GM12891 (cell line): ENCODE data around the gene TMLHE. TPM values are rescaled to one million over a fixed set of nuclear protein-coding genes. Genes with fewer than 3 reads are reported as not detected.
"Not testable (repeated sequence)": the region's sequence is repeated elsewhere in the genome, so short reads cannot be mapped to it uniquely, and the experiment has no call there.

Source experiments
- DNase-seq: peaks from one replicate; pipeline ENCODE4 v3.0.0; 2011; ENCODE audit warnings: low spot score; ENCODE audit not compliant: insufficient read length
- FAIRE-seq: peaks from 2 replicates; lab custom pipeline; 2011; peaks lifted over from hg19 to GRCh38; lab: Jason Lieb, UNC
- PAX5 ChIP-seq: IDR thresholded peaks from 2 replicates; pipeline ENCODE4 v1.6.1; 2011; ENCODE audit warnings: low read length, moderate library complexity, mild to moderate bottlenecking; ENCODE audit not compliant: insufficient read depth, severe bottlenecking
- POLR2A ChIP-seq: IDR thresholded peaks from 2 replicates; pipeline ENCODE4 v1.6.1; 2011; ENCODE audit warnings: low read depth, low read length, control low read depth
- POLR2AphosphoS5 ChIP-seq: IDR thresholded peaks from 2 replicates; pipeline ENCODE4 v1.6.1; 2011; ENCODE audit warnings: low read depth, low read length, control low read depth
- POU2F2 ChIP-seq: IDR thresholded peaks from 2 replicates; pipeline ENCODE4 v1.6.1; 2011; ENCODE audit warnings: low read depth, mild to moderate bottlenecking, control low read depth, low read length, moderate library complexity
- SPI1 ChIP-seq: IDR thresholded peaks from 2 replicates; pipeline ENCODE4 v1.6.1; 2011; ENCODE audit warnings: low read depth, low read length, control low read depth
- TAF1 ChIP-seq: IDR thresholded peaks from 2 replicates; pipeline ENCODE4 v1.6.1; 2011; ENCODE audit warnings: low read depth, low read length, control low read depth
- polyA plus RNA-seq: library from polyadenylated mRNA; unstranded; fragments of >200 nt; gene quantifications from one replicate; pipeline ENCODE4 v1.2.1, GENCODE V29; 2012; ENCODE audit warnings: low read depth, missing spikeins, inconsistent platforms; ENCODE audit not compliant: missing spikeins

Gene TMLHE
- 6.7 TPM for polyA plus RNA-seq

GRCh38 chrX:155612312-155613224, at the start of gene TMLHE, which contains the start of gene SPRY3:
TMLHE (minus strand) TSS chrX:155612952; CDS start chrX:155545276, 67,676 bp downstream.
SPRY3 (plus strand) TSS chrX:155612586.
- no peak for TF ChIP-seq SPI1
- no peak for TF ChIP-seq PAX5
- TF ChIP-seq POLR2AphosphoS5, result no peak
- TF ChIP-seq TAF1, result no peak
- no peak; the same call in 1 of the 2 replicates for TF ChIP-seq POLR2A
- no peak for TF ChIP-seq POU2F2
- no peak for FAIRE-seq
- peak; percentile 25 for DNase-seq

GRCh38 chrX:155662282-155662681, 49.5 kb upstream of the TMLHE start:
- DNase-seq (no peak), FAIRE-seq (no peak)
- no peak for TF ChIP-seq POU2F2
- no peak for TF ChIP-seq POLR2AphosphoS5
- no peak for TF ChIP-seq PAX5

- DNase-seq (no peak), FAIRE-seq (no peak)
- TF ChIP-seq POU2F2 (no peak), POLR2AphosphoS5 (no peak), PAX5 (no peak), POLR2A (no peak), SPI1 (no peak), TAF1 (no peak)
Observed at GRCh38 chrX:155645180-155645579, 32.4 kb upstream of the TMLHE start.

- no peak for FAIRE-seq
- DNase-seq, result no peak
- TF ChIP-seq POLR2AphosphoS5 (no peak), TAF1 (no peak), SPI1 (no peak), POU2F2 (no peak), PAX5 (no peak), POLR2A (no peak)
Observed at GRCh38 chrX:155643240-155643639, 30.5 kb upstream of the TMLHE start.

DNA sequence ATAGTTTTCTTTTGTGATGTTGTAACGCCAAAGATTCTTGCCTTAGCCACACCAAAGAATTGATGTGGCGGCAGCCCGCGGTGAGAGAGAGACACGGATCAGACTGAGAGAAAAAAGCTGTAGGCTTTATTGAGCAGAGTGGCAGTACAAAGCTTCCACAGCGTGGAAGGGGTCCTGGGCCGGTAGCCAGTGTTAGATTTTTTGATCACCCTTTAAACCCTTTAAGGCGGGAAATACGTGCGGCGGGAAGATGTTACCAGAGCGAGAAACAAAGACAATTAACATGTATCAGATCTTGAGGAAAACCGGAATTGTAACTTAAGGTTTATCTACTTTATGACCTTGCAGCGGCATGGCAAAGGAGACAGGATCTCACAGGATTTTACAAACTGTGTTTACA, 28.6 kb upstream of the TMLHE start:
- FAIRE-seq, DNase-seq: not testable (repeated sequence)

- FAIRE-seq (no peak), DNase-seq (no peak)
- TF ChIP-seq TAF1 (no peak), SPI1 (no peak), POLR2A (no peak), PAX5 (no peak), POLR2AphosphoS5 (no peak), POU2F2 (no peak)
Observed at GRCh38 chrX:155637714-155638113, 25.0 kb upstream of the TMLHE start.

DNA sequence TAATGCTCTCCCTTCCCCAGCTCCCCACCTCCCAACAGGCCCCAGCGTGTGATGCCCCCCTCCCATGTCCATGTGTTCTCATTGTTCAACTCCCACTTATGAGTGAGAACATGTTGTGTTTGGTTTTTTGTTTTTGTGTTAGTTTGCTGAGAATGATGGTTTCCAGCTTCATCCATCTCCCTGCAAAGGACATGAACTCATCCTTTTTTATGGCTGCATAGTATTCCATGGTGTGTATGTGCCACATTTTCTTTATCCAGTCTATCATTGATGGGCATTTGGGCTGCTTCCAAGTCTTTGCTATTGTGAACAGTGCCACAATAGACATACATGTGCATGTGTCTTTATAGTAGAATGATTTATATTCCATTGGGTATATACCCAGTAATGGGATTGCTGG, 22.3 kb upstream of the TMLHE start:
- not testable (repeated sequence) for FAIRE-seq, DNase-seq

GRCh38 chrX:155632431-155633100, 19.8 kb upstream of the TMLHE start:
- no peak for FAIRE-seq
- no peak for DNase-seq
- no peak for TF ChIP-seq POLR2AphosphoS5
- TF ChIP-seq SPI1, result no peak
- no peak for TF ChIP-seq PAX5
- no peak for TF ChIP-seq POU2F2
- no peak for TF ChIP-seq POLR2A
- TF ChIP-seq TAF1, result no peak

- DNase-seq, FAIRE-seq: not testable (repeated sequence)
Observed at GRCh38 chrX:155620110-155620509, 7.4 kb upstream of the TMLHE start.

GRCh38 chrX:155615938-155616337, 3.2 kb upstream of the TMLHE start:
- DNase-seq, result no peak
- FAIRE-seq, result no peak
- TF ChIP-seq POLR2A (no peak), POU2F2 (no peak), TAF1 (no peak), PAX5 (no peak), SPI1 (no peak), POLR2AphosphoS5 (no peak)
